Breast epithelium (tissue), 3 donors: ENCODE results near the gene HTRA3.

ENCODE experiments used
- CTCF ChIP-seq, 3 donors: fragments of 450-650 bp; IDR thresholded peaks; one replicate each; pipeline ENCODE4 v1.5.1; 2016 to 2017; ENCODE audit warnings: antibody characterized with exemption in 3 of 3, mild to moderate bottlenecking in 3 of 3, moderate library complexity in 3 of 3
- POLR2A ChIP-seq: fragments of 450-650 bp; IDR thresholded peaks from one replicate; pipeline ENCODE4 v1.6.1; 2016; ENCODE audit warnings: antibody characterized with exemption, mild to moderate bottlenecking, moderate library complexity
- POLR2AphosphoS5 ChIP-seq, 3 donors: sonication (generic); formaldehyde crosslinking; IDR thresholded peaks; one replicate each; pipeline ENCODE4 v1.6.1; 2017; ENCODE audit warnings: antibody characterized with exemption in 3 of 3

DNA sequence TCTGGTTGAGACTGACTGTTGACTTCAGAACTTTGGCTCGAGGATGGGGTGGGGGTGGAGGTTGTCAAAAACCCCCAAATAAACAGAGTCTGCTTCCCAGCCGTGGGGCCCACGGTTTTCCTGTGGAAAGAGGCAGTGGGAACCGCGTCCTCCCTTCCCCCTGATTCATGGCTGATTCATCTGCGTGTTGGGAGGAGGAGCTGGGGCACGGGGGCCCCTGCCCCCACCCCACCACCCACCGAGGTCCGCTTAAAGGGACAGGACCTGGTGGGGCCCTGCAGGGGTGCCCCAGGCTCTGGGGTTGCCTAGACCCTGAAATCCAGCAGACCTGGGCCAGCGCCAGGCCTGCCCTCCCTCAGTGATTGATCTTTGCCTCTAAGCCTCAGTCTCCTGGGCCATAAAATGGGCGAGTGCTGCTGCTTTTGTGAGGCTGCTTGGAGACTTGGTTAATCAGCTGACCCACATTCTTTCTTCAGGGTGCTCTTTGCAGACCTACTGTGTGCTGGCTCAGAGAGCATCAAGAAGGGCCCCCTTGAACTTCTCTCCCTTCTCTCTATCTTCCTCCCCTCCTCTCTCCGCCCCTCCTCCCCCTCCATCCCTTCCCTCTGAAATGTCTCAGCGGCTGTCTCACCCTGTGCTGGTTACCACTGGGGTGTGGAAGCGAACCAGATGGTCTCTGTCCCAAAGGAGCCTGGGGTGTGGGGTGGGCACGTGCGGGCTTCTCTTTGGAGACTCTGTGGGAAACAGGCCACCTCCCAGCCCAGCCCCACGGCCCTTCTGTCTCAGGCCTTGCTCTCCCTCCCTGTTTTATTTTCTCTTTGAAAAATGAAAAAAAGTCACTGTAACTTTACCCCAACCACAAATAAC, 9.1 kb downstream of the HTRA3 start:
- no peak for TF ChIP-seq CTCF (IDR thresholded peaks at IDR 0.05)
- no peak for TF ChIP-seq POLR2AphosphoS5 (IDR thresholded peaks at IDR 0.05)
- TF ChIP-seq POLR2A = no peak
